ENCODE data around the gene RAB44.

Gene RAB44

DNA sequence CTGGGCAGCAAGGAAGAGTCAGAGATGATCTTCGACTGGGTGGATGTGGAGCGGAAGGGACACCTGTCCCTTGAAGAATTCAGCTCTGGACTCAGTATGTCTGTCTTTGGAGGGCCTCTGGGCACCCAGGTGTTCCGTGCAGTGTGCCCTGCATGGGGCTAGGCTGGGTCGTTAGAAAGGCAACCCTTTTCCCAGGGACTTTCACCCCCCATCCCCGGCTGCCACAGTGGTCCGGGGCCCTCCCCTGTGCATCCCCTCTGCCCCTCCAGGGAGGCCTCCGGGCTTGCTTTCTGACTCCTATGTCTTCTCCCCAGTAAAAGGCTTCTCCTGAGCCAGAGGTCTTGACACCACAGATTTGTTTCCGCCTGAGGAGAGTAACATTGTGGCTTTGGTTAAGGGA lies 16.2 kb downstream of the RAB44 start:
- Histone ChIP-seq H3K9ac (no peak overlapping the region), H3K79me2 (no peaks in the 10 kb centered on the region), H3K36me3 (ENCODE audit: control insufficient read depth, insufficient read depth, low read length) (no peaks in the 10 kb centered on the region), H3K4me3 (ENCODE audit: low read depth, low read length) (no peak overlapping the region), H3K4me1 (no peaks in the 10 kb centered on the region), H3K27ac (no peak overlapping the region), H3K27me3 (ENCODE audit: control insufficient read depth, insufficient read depth, low read length) (no peaks in the 10 kb centered on the region), H3K9me3 (ENCODE audit: control insufficient read depth, low read length) (no peaks in the 10 kb centered on the region), H3K4me2 (ENCODE audit: low read length) (no peak overlapping the region), H2AFZ (no peak overlapping the region)
- no peak for TF ChIP-seq CTCF (IDR thresholded peaks at IDR 0.05)

GRCh38 chr6:36714511-36714910 lies 16.9 kb downstream of the RAB44 start:
- no peak for TF ChIP-seq CTCF (IDR thresholded peaks at IDR 0.05)
- Histone ChIP-seq H3K9ac (no peak overlapping the region), H3K36me3 (ENCODE audit: control insufficient read depth, insufficient read depth, low read length) (no peaks in the 10 kb centered on the region), H3K9me3 (ENCODE audit: control insufficient read depth, low read length) (no peaks in the 10 kb centered on the region), H2AFZ (no peak overlapping the region), H3K4me2 (ENCODE audit: low read length) (no peak overlapping the region), H3K27ac (no peak overlapping the region), H3K27me3 (ENCODE audit: control insufficient read depth, insufficient read depth, low read length) (no peaks in the 10 kb centered on the region), H3K4me1 (no peaks in the 10 kb centered on the region), H3K79me2 (no peaks in the 10 kb centered on the region), H3K4me3 (ENCODE audit: low read depth, low read length) (no peak overlapping the region)

GRCh38 chr6:36715469-36715868 lies 17.8 kb downstream of the RAB44 start:
- H3K4me2 ChIP-seq (ENCODE audit: low read length) = no peak overlapping the region

DNA sequence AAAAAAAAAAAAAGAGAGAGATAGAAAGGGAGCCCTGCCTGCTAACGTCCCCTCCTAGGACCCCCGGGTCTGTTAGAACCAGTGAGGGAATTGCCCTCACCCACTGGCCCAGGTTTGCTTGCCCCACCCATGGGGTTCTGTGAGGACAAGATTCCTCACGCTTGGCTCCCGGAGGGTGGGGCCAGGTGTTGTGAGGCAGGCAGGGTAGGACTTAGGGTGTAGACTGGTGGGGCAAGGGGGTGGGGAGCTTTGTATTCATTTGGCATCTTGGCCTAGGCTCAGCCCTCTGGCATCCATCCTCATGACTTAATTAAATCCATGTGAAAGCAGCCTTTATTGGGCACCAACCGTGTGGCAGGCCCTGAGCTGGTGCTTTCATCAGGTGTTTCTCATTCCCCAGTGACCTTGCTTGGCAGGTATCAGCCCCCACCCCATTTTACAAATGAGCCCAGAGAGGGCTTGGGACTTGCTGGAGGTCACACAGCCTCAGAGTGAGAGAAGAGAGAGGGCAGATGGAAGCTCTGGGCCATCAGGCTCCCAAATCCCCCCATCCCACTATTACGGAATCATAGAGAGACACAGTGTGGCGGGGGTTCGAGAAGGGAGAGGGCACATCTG lies 19.0 kb downstream of the RAB44 start:
- Histone ChIP-seq H3K27ac (no peak overlapping the region), H3K4me3 (ENCODE audit: low read depth, low read length) (no peak overlapping the region), H3K9ac (no peak overlapping the region), H3K4me2 (ENCODE audit: low read length) (no peak overlapping the region), H3K36me3 (ENCODE audit: control insufficient read depth, insufficient read depth, low read length) (no peaks in the 10 kb centered on the region), H2AFZ (no peak overlapping the region), H3K4me1 (no peaks in the 10 kb centered on the region), H3K27me3 (ENCODE audit: control insufficient read depth, insufficient read depth, low read length) (no peaks in the 10 kb centered on the region), H3K79me2 (no peaks in the 10 kb centered on the region), H3K9me3 (ENCODE audit: control insufficient read depth, low read length) (no peaks in the 10 kb centered on the region)
- no peak for TF ChIP-seq CTCF (IDR thresholded peaks at IDR 0.05)

More at GRCh38 chr6:36715469-36715868, 17.8 kb downstream of the RAB44 start:
- Histone ChIP-seq H3K36me3 (ENCODE audit: control insufficient read depth, insufficient read depth, low read length) (no peaks in the 10 kb centered on the region), H3K9me3 (ENCODE audit: control insufficient read depth, low read length) (no peaks in the 10 kb centered on the region), H3K9ac (no peak overlapping the region), H3K4me1 (no peaks in the 10 kb centered on the region), H3K79me2 (no peaks in the 10 kb centered on the region), H3K27ac (no peak overlapping the region), H3K27me3 (ENCODE audit: control insufficient read depth, insufficient read depth, low read length) (no peaks in the 10 kb centered on the region), H3K4me3 (ENCODE audit: low read depth, low read length) (no peak overlapping the region), H2AFZ (no peak overlapping the region)
- no peak for TF ChIP-seq CTCF (IDR thresholded peaks at IDR 0.05)

- Histone ChIP-seq H2AFZ (no peak overlapping the region), H3K4me1 (no peaks in the 10 kb centered on the region), H3K27me3 (ENCODE audit: control insufficient read depth, insufficient read depth, low read length) (no peaks in the 10 kb centered on the region), H3K9ac (no peak overlapping the region), H3K27ac (no peak overlapping the region), H3K4me3 (ENCODE audit: low read depth, low read length) (no peak overlapping the region), H3K9me3 (ENCODE audit: control insufficient read depth, low read length) (no peaks in the 10 kb centered on the region), H3K36me3 (ENCODE audit: control insufficient read depth, insufficient read depth, low read length) (no peaks in the 10 kb centered on the region), H3K79me2 (no peaks in the 10 kb centered on the region), H3K4me2 (ENCODE audit: low read length) (no peak overlapping the region)
- TF ChIP-seq CTCF (IDR thresholded peaks at IDR 0.05) = no peak
Observed at GRCh38 chr6:36717231-36717825, 19.7 kb downstream of the RAB44 start.

All from parathyroid adenoma (tissue), 2 donors.